ENCODE results near the gene IBTK. TPM values are rescaled to one million over a fixed set of nuclear protein-coding genes. Genes with fewer than 3 reads are reported as not detected.

The IBTK gene
- polyA plus RNA-seq, 1 donor (not counting 4 experiments of a cell fraction or from before 2014, with no cell fraction given): 27.0 TPM

- dilution Hi-C loops (cut with MboI; ENCODE audit: extremely low pct_ligation_motif_present, low sequenced_read_pairs): no loop called here
- no peaks in the 10 kb centered on the region for H3K9me1 ChIP-seq (ENCODE audit: control insufficient read depth, extremely low read depth, insufficient read depth, low read length)
- no peak overlapping the region for H2AFZ ChIP-seq (ENCODE audit: control insufficient read depth, low read length)
- DNase-seq (ENCODE audit: low read depth, low spot score) (no peak), FAIRE-seq (no peak)
- no peaks in the 10 kb centered on the region for H3K4me1 ChIP-seq (ENCODE audit: control insufficient read depth, extremely low read depth, insufficient read depth, low read length)
- no peaks in the 10 kb centered on the region for H3K79me2 ChIP-seq (ENCODE audit: control insufficient read depth, insufficient read depth, low read length)
- no peak overlapping the region for H3K27ac ChIP-seq (ENCODE audit: control insufficient read depth, insufficient read depth, low read length)
- H3K27me3 ChIP-seq (ENCODE audit: control insufficient read depth, extremely low read depth, insufficient read depth, low read length): no peaks in the 10 kb centered on the region
- H3K4me2 ChIP-seq (ENCODE audit: control insufficient read depth, extremely low read depth, insufficient read depth, low read depth, low read length): no peak overlapping the region
- peaks cover 4 to 8% of the 10 kb centered on the region in 2 experiments for H3K36me3 ChIP-seq (ENCODE audit: control insufficient read depth in 2 of 2, extremely low read depth in 1 of 2, insufficient read depth in 2 of 2, low read length in 2 of 2)
- H3K9me3 ChIP-seq (ENCODE audit: control insufficient read depth, low read depth, low read length): no peaks in the 10 kb centered on the region
- H3K4me3 ChIP-seq (ENCODE audit: control insufficient read depth in 2 of 3, extremely low read depth in 1 of 3, insufficient read depth in 2 of 3, low read depth in 1 of 3, low read length in 3 of 3): no peak overlapping the region
- TF ChIP-seq CTCF (optimal IDR thresholded peaks at IDR 0.05 in 1 of 3, IDR thresholded peaks at IDR 0.05 in 1 of 3, conservative IDR thresholded peaks at IDR 0.05 in 1 of 3; ENCODE audit: extremely low read depth in 1 of 3, insufficient read depth in 2 of 3, low read length in 3 of 3) (no peak), EZH2 (IDR thresholded peaks at IDR 0.05; ENCODE audit: low read length) (no peak)
- H3K9ac ChIP-seq (ENCODE audit: control insufficient read depth, extremely low read depth, insufficient read depth, low read length): no peak overlapping the region
- no peaks in the 10 kb centered on the region for H4K20me1 ChIP-seq (ENCODE audit: control insufficient read depth, extremely low read depth, insufficient read depth, low read length)
Measured at GRCh38 chr6:82178759-82179112, 68.8 kb downstream of the IBTK start.

GRCh38 chr6:82178077-82178758 lies 69.3 kb downstream of the IBTK start:
- H3K9me3 ChIP-seq (ENCODE audit: control insufficient read depth, low read depth, low read length): no peaks in the 10 kb centered on the region
- H3K9me1 ChIP-seq (ENCODE audit: control insufficient read depth, extremely low read depth, insufficient read depth, low read length): no peaks in the 10 kb centered on the region
- DNase-seq (ENCODE audit: low read depth, low spot score): no peak
- peaks cover 4 to 9% of the 10 kb centered on the region in 2 experiments for H3K36me3 ChIP-seq (ENCODE audit: control insufficient read depth in 2 of 2, extremely low read depth in 1 of 2, insufficient read depth in 2 of 2, low read length in 2 of 2)
- H3K27me3 ChIP-seq (ENCODE audit: control insufficient read depth, extremely low read depth, insufficient read depth, low read length): no peaks in the 10 kb centered on the region
- dilution Hi-C loops (cut with MboI; ENCODE audit: extremely low pct_ligation_motif_present, low sequenced_read_pairs): no loop called here
- H3K4me2 ChIP-seq (ENCODE audit: control insufficient read depth, extremely low read depth, insufficient read depth, low read depth, low read length): no peak overlapping the region
- no peak overlapping the region for H3K4me3 ChIP-seq (ENCODE audit: control insufficient read depth in 2 of 3, extremely low read depth in 1 of 3, insufficient read depth in 2 of 3, low read depth in 1 of 3, low read length in 3 of 3)
- TF ChIP-seq CTCF (optimal IDR thresholded peaks at IDR 0.05 in 1 of 3, IDR thresholded peaks at IDR 0.05 in 1 of 3, conservative IDR thresholded peaks at IDR 0.05 in 1 of 3; ENCODE audit: extremely low read depth in 1 of 3, insufficient read depth in 2 of 3, low read length in 3 of 3) (peak in 1 of 3 experiments; percentile 30), EZH2 (IDR thresholded peaks at IDR 0.05; ENCODE audit: low read length) (no peak)
- H3K4me1 ChIP-seq (ENCODE audit: control insufficient read depth, extremely low read depth, insufficient read depth, low read length): no peaks in the 10 kb centered on the region
- H3K9ac ChIP-seq (ENCODE audit: control insufficient read depth, extremely low read depth, insufficient read depth, low read length): no peak overlapping the region
- H4K20me1 ChIP-seq (ENCODE audit: control insufficient read depth, extremely low read depth, insufficient read depth, low read length): no peaks in the 10 kb centered on the region
- no peak overlapping the region for H2AFZ ChIP-seq (ENCODE audit: control insufficient read depth, low read length)
- no peak for FAIRE-seq
- no peaks in the 10 kb centered on the region for H3K79me2 ChIP-seq (ENCODE audit: control insufficient read depth, insufficient read depth, low read length)
- H3K27ac ChIP-seq (ENCODE audit: control insufficient read depth, insufficient read depth, low read length): no peak overlapping the region
